Suprapubic skin (tissue), 3 donors: ENCODE data around the gene NME3.

Experiments
- CTCF ChIP-seq, 2 donors: fragments of 200-600 bp in 1 of 2; fragments of 450-650 bp in 1 of 2; sonication (generic) in 1 of 2; IDR thresholded peaks; one replicate each; pipeline ENCODE4 v1.5.1; 2016 to 2019; ENCODE audit warnings: antibody characterized with exemption in 2 of 2, mild to moderate bottlenecking in 1 of 2, moderate library complexity in 1 of 2
- POLR2A ChIP-seq, 2 donors: fragments of 450-650 bp; IDR thresholded peaks; one replicate each; pipeline ENCODE4 v1.6.1; 2017; ENCODE audit warnings: antibody characterized with exemption in 2 of 2, mild to moderate bottlenecking in 2 of 2, moderate library complexity in 2 of 2

GRCh38 chr16:1732071-1732470 is 39.3 kb downstream of the NME3 start:
- TF ChIP-seq CTCF (IDR thresholded peaks at IDR 0.05): no peak
- TF ChIP-seq POLR2A (IDR thresholded peaks at IDR 0.05): no peak
